Stimulated activated naive CD8-positive, alpha-beta T cell treated with anti-CD3 and anti-CD28 coated beads, Interleukin-15, amount 100 ng/mL, for 72 hours (primary cell): Measurements from ENCODE around the gene APOA1.
A peak's percentile ranks its signal among the peaks of the same experiment; 100 is the strongest.
"Not testable (repeated sequence)": the region's sequence is repeated elsewhere in the genome, so short reads cannot be mapped to it uniquely, and the experiment has no call there.

Source experiments
- ATAC-seq: fragments of 150-1000 bp; cut with Tn5 transposase; 2 replicates; pipeline ENCODE4 v1.10.0; 2021; ENCODE audit warnings: mild to moderate bottlenecking, moderate library complexity
- DNase-seq, 2 donors: peaks; one replicate each; pipeline ENCODE4 v3.0.0; 2021 to 2022
- H3K27ac Mint-ChIP-seq, 2 donors: one replicate each; pipeline ENCODE4 v1.8.0; 2022; ENCODE audit warnings: mild to moderate bottlenecking in 2 of 2, mixed read lengths in 2 of 2, moderate library complexity in 2 of 2
- H3K27me3 Mint-ChIP-seq: one replicate; pipeline ENCODE4 v1.8.0; 2022; ENCODE audit warnings: mixed read lengths
- H3K4me1 Mint-ChIP-seq: one replicate; pipeline ENCODE4 v1.8.0; 2022; ENCODE audit warnings: mild to moderate bottlenecking, mixed read lengths
- H3K4me3 Mint-ChIP-seq, 2 donors: one replicate each; pipeline ENCODE4 v1.8.0; 2022; ENCODE audit warnings: mild to moderate bottlenecking in 2 of 2, mixed read lengths in 2 of 2, moderate library complexity in 1 of 2
- H3K9me3 Mint-ChIP-seq, 2 donors: one replicate each; pipeline ENCODE4 v1.8.0; 2022; ENCODE audit warnings: mixed read lengths in 2 of 2

Gene APOA1

GRCh38 chr11:116847612-116848011 lies 10.2 kb upstream of the APOA1 start:
- Mint-ChIP-seq H3K27ac (no peak overlapping the region), H3K27me3 (no peaks in the 10 kb centered on the region), H3K4me3 (no peak overlapping the region), H3K4me1 (peaks cover 28% of the 10 kb centered on the region), H3K9me3 (no peaks in the 10 kb centered on the region)
- DNase-seq (no peak), ATAC-seq (no peak)

- Mint-ChIP-seq H3K27ac (no peak overlapping the region), H3K4me1 (peaks cover 2% of the 10 kb centered on the region), H3K27me3 (no peaks in the 10 kb centered on the region), H3K4me3 (no peak overlapping the region), H3K9me3 (no peaks in the 10 kb centered on the region)
- ATAC-seq (no peak), DNase-seq (no peak)
Measured at GRCh38 chr11:116844722-116845121, 7.3 kb upstream of the APOA1 start.

GRCh38 chr11:116843661-116844060 lies 6.2 kb upstream of the APOA1 start:
- no peak overlapping the region for H3K27ac Mint-ChIP-seq
- no peak for ATAC-seq
- DNase-seq, result no peak
- no peaks in the 10 kb centered on the region for H3K9me3 Mint-ChIP-seq
- H3K4me3 Mint-ChIP-seq, result no peak overlapping the region
- no peaks in the 10 kb centered on the region for H3K4me1 Mint-ChIP-seq
- H3K27me3 Mint-ChIP-seq, result no peaks in the 10 kb centered on the region

DNA sequence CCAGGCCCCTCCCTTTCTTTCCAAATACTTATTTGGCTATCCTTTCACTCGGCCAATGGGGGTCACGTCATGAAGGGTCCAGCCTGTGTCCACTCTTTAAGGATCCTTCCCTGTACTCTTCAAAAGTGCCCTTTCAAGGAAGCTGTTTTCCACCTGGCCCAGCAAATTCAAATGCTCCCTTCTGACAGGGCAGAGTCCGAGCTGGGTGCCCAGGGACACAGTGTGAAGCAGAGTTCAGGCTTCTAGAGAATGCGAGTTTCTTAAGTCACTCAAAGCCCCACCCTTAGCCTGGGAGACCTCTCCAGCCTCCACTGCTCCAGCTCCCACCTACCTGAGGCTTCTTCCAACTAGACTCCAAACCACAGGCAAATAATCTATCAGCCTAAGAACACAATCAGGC lies 5.5 kb upstream of the APOA1 start:
- no peaks in the 10 kb centered on the region for H3K27me3 Mint-ChIP-seq
- H3K9me3 Mint-ChIP-seq, result no peaks in the 10 kb centered on the region
- no peak overlapping the region for H3K27ac Mint-ChIP-seq
- H3K4me1 Mint-ChIP-seq, result no peaks in the 10 kb centered on the region
- H3K4me3 Mint-ChIP-seq, result no peak overlapping the region
- no peak for ATAC-seq
- no peak for DNase-seq

GRCh38 chr11:116842117-116842516 lies 4.7 kb upstream of the APOA1 start:
- no peaks in the 10 kb centered on the region for H3K27me3 Mint-ChIP-seq
- no peaks in the 10 kb centered on the region for H3K9me3 Mint-ChIP-seq
- ATAC-seq (no peak), DNase-seq (no peak)
- H3K4me1 Mint-ChIP-seq, result no peaks in the 10 kb centered on the region
- H3K27ac Mint-ChIP-seq, result no peak overlapping the region
- no peak overlapping the region for H3K4me3 Mint-ChIP-seq

DNA sequence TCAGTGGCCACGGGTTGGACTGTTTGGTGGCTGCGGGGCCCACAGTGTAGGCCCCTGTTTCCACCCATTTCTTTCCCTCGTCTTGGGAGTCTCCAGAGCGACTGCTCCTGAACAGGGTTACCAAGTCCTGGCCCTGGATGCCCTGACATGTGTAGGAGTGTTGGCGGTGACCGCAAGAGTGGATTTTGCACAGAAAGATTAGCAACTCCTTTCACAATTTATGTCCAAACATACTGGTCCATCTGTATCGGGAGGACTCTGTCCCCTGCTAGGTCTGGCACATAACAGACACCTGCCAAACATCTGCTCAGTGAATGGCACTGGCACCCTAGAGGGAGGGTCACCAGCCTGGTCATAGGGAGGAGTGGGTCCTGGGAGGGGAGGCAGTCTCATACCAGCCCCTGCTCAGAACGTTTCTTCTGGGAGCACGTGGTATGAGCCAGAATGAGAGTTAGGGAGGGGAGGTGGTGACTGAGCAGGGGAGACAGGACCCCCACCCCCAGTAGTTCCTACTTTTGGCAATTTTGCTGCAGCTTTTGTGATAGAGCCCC lies 3.4 kb upstream of the APOA1 start:
- no peak overlapping the region for H3K27ac Mint-ChIP-seq
- DNase-seq (no peak), ATAC-seq (no peak)
- H3K27me3 Mint-ChIP-seq, result no peaks in the 10 kb centered on the region
- no peaks in the 10 kb centered on the region for H3K9me3 Mint-ChIP-seq
- H3K4me3 Mint-ChIP-seq, result no peak overlapping the region
- peaks cover 6% of the 10 kb centered on the region for H3K4me1 Mint-ChIP-seq

DNA sequence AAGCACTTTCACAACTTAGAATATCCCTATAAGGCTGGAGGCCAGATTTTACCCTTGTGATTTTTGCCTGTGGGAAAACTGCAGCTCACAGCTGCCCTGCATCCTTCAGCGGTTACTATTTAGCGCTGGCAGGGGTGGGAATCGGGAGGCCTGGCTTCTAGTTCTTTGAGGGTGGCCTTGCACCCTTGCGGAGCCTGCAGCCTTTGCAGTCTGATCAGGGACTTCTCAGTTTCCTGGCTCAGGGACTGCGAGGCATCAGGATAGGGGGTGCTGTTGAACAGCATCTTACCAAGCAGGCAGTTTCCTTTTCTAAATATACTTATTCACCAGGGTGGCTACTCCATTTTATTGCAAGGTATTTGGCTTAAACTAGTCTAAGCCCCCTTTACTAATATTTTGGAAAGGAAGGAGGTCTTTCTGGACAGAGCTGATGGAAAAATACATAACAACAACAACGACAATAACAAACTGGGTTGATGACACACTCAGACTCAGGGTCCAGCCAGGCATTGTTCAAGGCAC lies 2.9 kb upstream of the APOA1 start:
- Mint-ChIP-seq H3K9me3 (no peaks in the 10 kb centered on the region), H3K4me1 (peaks cover 11% of the 10 kb centered on the region), H3K4me3 (no peak overlapping the region), H3K27me3 (no peaks in the 10 kb centered on the region), H3K27ac (no peak overlapping the region)
- ATAC-seq (no peak), DNase-seq (no peak)

- H3K4me3 Mint-ChIP-seq, result no peak overlapping the region
- ATAC-seq (no peak), DNase-seq (no peak)
- H3K27ac Mint-ChIP-seq, result no peak overlapping the region
- no peaks in the 10 kb centered on the region for H3K9me3 Mint-ChIP-seq
- H3K4me1 Mint-ChIP-seq, result peaks cover 20% of the 10 kb centered on the region
- H3K27me3 Mint-ChIP-seq, result peaks cover 8% of the 10 kb centered on the region
Measured at GRCh38 chr11:116838321-116839084, 1.1 kb upstream of the APOA1 start.

GRCh38 chr11:116836632-116836991 lies 810 bp downstream of the APOA1 start:
- H3K4me3 Mint-ChIP-seq, result no peak overlapping the region
- H3K4me1 Mint-ChIP-seq, result peaks cover 20% of the 10 kb centered on the region
- no peak for ATAC-seq
- H3K27ac Mint-ChIP-seq, result no peak overlapping the region
- peaks cover 8% of the 10 kb centered on the region for H3K27me3 Mint-ChIP-seq
- no peaks in the 10 kb centered on the region for H3K9me3 Mint-ChIP-seq
- DNase-seq, result no peak

DNA sequence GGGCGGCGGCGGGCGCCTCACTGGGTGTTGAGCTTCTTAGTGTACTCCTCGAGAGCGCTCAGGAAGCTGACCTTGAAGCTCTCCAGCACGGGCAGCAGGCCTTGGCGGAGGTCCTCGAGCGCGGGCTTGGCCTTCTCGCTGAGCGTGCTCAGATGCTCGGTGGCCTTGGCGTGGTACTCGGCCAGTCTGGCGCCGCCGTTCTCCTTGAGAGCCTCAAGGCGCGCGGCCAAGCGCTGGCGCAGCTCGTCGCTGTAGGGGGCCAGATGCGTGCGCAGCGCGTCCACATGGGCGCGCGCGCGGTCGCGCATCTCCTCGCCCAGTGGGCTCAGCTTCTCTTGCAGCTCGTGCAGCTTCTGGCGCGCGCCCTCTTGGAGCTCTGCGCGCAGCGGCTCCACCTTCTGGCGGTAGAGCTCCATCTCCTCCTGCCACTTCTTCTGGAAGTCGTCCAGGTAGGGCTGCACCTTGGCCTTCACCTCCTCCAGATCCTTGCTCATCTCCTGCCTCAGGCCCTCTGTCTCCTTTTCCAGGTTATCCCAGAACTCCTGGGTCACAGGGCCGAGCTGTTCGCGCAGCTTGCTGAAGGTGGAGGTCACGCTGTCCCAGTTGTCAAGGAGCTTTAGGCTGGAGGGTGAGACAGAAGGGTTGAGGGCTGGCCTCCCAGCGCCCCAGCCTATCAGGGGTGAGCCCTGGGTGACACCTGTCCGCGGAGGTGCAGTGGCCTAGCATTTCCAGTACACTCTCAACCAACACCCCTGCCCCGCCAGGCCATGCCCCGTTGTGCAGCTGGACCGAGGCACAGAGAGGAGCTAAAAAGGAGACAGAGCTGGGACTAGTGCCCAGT lies 1.4 kb downstream of the APOA1 start:
- Mint-ChIP-seq H3K4me1 (peaks cover 20% of the 10 kb centered on the region), H3K27me3 (peaks cover 8% of the 10 kb centered on the region), H3K9me3 (no peaks in the 10 kb centered on the region), H3K27ac (peak overlapping the region; percentile 54 to 82), H3K4me3 (peak overlapping the region; percentile 69 to 82)
- DNase-seq (peak; percentile 80 to 85), ATAC-seq (peak; percentile 90)

- peaks cover 8% of the 10 kb centered on the region for H3K27me3 Mint-ChIP-seq
- H3K4me1 Mint-ChIP-seq, result peaks cover 20% of the 10 kb centered on the region
- ATAC-seq, result peak; percentile 21
- peak overlapping the region in 1 of 2 donors; percentile 54 for H3K27ac Mint-ChIP-seq
- H3K9me3 Mint-ChIP-seq, result no peaks in the 10 kb centered on the region
- no peak for DNase-seq
- H3K4me3 Mint-ChIP-seq, result peak overlapping the region; percentile 69 to 82
Measured at GRCh38 chr11:116835042-116835772, 2.2 kb downstream of the APOA1 start.

- ATAC-seq, H3K27me3 Mint-ChIP-seq, DNase-seq, H3K9me3 Mint-ChIP-seq: not testable (repeated sequence)
- Mint-ChIP-seq H3K27ac (peak overlapping the region in 1 of 2 donors; percentile 0), H3K4me3 (peak overlapping the region; percentile 37 to 82), H3K4me1 (peaks cover 20% of the 10 kb centered on the region)
Measured at GRCh38 chr11:116834535-116835041, 2.8 kb downstream of the APOA1 start.

- Mint-ChIP-seq H3K27ac (no peak overlapping the region), H3K4me3 (no peak overlapping the region), H3K9me3 (no peaks in the 10 kb centered on the region), H3K27me3 (peaks cover 8% of the 10 kb centered on the region), H3K4me1 (peaks cover 20% of the 10 kb centered on the region)
- DNase-seq (no peak), ATAC-seq (no peak)
Measured at GRCh38 chr11:116833816-116834534, 3.4 kb downstream of the APOA1 start.

DNA sequence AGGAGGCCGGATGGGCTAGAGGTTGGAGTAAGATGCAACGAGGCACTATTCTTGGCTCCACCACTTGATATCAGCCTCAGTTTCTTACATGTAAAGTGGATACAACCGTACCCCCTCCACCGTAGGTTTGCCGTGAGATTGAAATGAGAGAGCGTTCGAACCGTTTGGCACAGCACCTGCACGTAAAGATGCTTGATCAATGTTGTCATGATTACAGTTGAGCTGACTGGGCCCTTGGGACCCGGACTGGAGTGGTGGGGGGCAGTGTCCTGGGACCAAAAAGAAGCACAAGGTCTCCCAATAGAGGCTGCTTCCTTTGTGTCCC lies 4.0 kb downstream of the APOA1 start:
- H3K9me3 Mint-ChIP-seq, result no peaks in the 10 kb centered on the region
- peaks cover 20% of the 10 kb centered on the region for H3K4me1 Mint-ChIP-seq
- H3K27ac Mint-ChIP-seq, result no peak overlapping the region
- H3K27me3 Mint-ChIP-seq, result peaks cover 8% of the 10 kb centered on the region
- DNase-seq, result no peak
- ATAC-seq, result no peak
- H3K4me3 Mint-ChIP-seq, result no peak overlapping the region
